ENCODE data around the gene MTR.

Gene MTR

GRCh38 chr1:236808005-236808404 lies 12.9 kb downstream of the MTR start:
- Histone ChIP-seq H3K27ac (ENCODE audit: low read depth, low read length) (no peak overlapping the region), H3K27me3 (ENCODE audit: insufficient read depth, low read length) (no peaks in the 10 kb centered on the region), H3K4me3 (ENCODE audit: low read length) (no peak overlapping the region), H3K4me1 (ENCODE audit: insufficient read depth, low read length) (no peaks in the 10 kb centered on the region), H3K9me3 (ENCODE audit: insufficient read depth, low read depth, low read length) (no peaks in the 10 kb centered on the region), H3K36me3 (ENCODE audit: insufficient read depth, low read length) (peaks cover 64% of the 10 kb centered on the region), H3K9ac (ENCODE audit: low read depth, low read length) (no peak overlapping the region)
- 96% methylated on average over 2 of the region's 2 CpGs for WGBS

DNA sequence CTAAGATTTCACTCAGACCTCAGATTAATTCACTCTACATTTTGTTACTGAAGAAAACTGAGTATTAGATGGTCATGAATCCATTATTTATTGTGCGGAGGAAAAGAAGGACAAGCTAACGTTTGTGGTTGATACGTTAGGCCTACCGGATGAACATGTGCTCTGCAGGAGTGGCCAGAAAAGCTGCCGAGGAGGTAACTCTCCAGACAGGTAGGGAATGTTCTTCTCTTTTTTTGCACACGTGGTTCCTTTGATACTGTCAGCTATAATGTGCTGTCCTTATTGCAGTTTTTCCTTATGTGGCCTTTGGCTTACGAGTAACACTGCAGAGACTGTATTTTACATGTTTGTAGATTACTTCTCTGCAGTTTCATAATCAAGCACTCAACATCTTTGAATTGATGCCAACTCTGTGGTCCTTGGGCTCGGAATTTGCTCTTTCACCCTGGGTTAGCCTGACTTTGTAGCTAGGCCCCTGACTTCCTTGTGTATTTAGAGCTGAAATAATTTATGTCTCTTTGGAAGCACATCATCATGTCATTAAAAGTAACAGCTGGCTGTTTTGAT lies 13.6 kb downstream of the MTR start:
- Histone ChIP-seq H3K9ac (ENCODE audit: low read depth, low read length) (no peak overlapping the region), H3K4me1 (ENCODE audit: insufficient read depth, low read length) (no peaks in the 10 kb centered on the region), H3K36me3 (ENCODE audit: insufficient read depth, low read length) (peaks cover 67% of the 10 kb centered on the region), H3K9me3 (ENCODE audit: insufficient read depth, low read depth, low read length) (no peaks in the 10 kb centered on the region), H3K27me3 (ENCODE audit: insufficient read depth, low read length) (no peaks in the 10 kb centered on the region), H3K27ac (ENCODE audit: low read depth, low read length) (no peak overlapping the region), H3K4me3 (ENCODE audit: low read length) (no peak overlapping the region)
- WGBS: 91% methylated on average over 8 of the region's 8 CpGs

GRCh38 chr1:236809148-236809547 lies 14.1 kb downstream of the MTR start:
- Histone ChIP-seq H3K4me1 (ENCODE audit: insufficient read depth, low read length) (no peaks in the 10 kb centered on the region), H3K36me3 (ENCODE audit: insufficient read depth, low read length) (peaks cover 67% of the 10 kb centered on the region)

DNA sequence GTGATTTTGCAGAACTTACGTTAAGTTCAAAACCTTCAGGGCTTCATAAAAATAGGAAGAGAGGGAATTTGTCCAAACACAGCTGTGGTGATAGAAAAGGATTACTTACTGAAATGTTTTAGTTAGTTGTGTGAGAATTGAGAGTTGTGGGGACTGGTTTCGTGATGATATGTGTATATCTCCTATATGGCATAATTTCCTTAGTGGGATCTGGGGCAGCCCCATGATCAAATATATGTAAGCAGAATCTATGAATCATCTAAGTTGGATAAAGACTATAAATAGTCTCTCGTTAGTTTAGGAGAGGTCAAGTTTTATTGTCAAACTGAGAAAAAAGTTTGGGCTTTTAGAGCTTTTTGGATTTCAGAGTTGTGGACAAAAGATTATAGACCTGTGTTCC lies 14.9 kb downstream of the MTR start:
- Histone ChIP-seq H3K4me3 (ENCODE audit: low read length) (no peak overlapping the region), H3K9ac (ENCODE audit: low read depth, low read length) (no peak overlapping the region), H3K4me1 (ENCODE audit: insufficient read depth, low read length) (no peaks in the 10 kb centered on the region), H3K36me3 (ENCODE audit: insufficient read depth, low read length) (peaks cover 66% of the 10 kb centered on the region), H3K27me3 (ENCODE audit: insufficient read depth, low read length) (no peaks in the 10 kb centered on the region), H3K27ac (ENCODE audit: low read depth, low read length) (no peak overlapping the region), H3K9me3 (ENCODE audit: insufficient read depth, low read depth, low read length) (no peaks in the 10 kb centered on the region)
- WGBS: 85% methylated on average over 3 of the region's 3 CpGs

More at GRCh38 chr1:236809148-236809547, 14.1 kb downstream of the MTR start:
- no peak overlapping the region for H3K27ac ChIP-seq (ENCODE audit: low read depth, low read length)
- no peaks in the 10 kb centered on the region for H3K9me3 ChIP-seq (ENCODE audit: insufficient read depth, low read depth, low read length)
- 88% methylated on average over 1 of the region's 1 CpG for WGBS
- no peak overlapping the region for H3K9ac ChIP-seq (ENCODE audit: low read depth, low read length)
- H3K4me3 ChIP-seq (ENCODE audit: low read length): no peak overlapping the region
- no peaks in the 10 kb centered on the region for H3K27me3 ChIP-seq (ENCODE audit: insufficient read depth, low read length)

DNA sequence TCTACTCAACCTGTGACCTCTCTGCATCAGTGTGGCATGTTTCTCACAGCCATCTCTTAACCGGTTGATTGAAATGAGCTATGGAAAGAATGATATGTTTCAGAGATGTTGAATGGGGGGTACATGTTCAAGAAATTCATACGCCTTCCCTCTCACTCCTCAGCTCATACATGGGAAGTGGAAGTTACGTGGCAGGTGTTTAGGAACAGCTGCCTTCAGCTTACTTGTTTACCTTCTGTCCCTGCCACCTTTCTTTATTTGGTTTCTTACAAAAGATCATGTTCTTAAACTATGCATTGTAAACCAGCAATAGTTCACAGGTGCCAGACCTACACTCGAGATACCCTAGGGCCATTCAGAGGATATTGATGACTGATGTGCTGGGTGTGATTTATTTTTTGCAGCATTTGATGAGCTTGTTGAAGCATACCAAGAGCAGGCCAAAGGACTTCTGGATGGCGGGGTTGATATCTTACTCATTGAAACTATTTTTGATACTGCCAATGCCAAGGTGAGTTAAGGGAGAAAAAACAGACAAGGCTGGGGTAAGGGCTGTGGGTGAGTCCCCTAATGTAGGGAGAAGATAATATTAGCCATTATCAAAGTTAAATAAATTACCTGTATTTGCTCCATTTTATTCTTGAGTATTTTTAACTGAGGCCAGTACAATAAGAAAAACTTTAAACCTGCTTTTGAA lies 17.4 kb downstream of the MTR start:
- Histone ChIP-seq H3K27me3 (ENCODE audit: insufficient read depth, low read length) (no peaks in the 10 kb centered on the region), H3K4me3 (ENCODE audit: low read length) (no peak overlapping the region), H3K27ac (ENCODE audit: low read depth, low read length) (no peak overlapping the region), H3K9ac (ENCODE audit: low read depth, low read length) (no peak overlapping the region), H3K4me1 (ENCODE audit: insufficient read depth, low read length) (no peaks in the 10 kb centered on the region), H3K9me3 (ENCODE audit: insufficient read depth, low read depth, low read length) (no peaks in the 10 kb centered on the region), H3K36me3 (ENCODE audit: insufficient read depth, low read length) (peaks cover 82% of the 10 kb centered on the region)
- WGBS: 97% methylated on average over 4 of the region's 5 CpGs

- Histone ChIP-seq H3K9ac (ENCODE audit: low read depth, low read length) (no peak overlapping the region), H3K9me3 (ENCODE audit: insufficient read depth, low read depth, low read length) (no peaks in the 10 kb centered on the region), H3K27ac (ENCODE audit: low read depth, low read length) (no peak overlapping the region), H3K36me3 (ENCODE audit: insufficient read depth, low read length) (peaks cover 72% of the 10 kb centered on the region), H3K4me1 (ENCODE audit: insufficient read depth, low read length) (no peaks in the 10 kb centered on the region), H3K4me3 (ENCODE audit: low read length) (no peak overlapping the region), H3K27me3 (ENCODE audit: insufficient read depth, low read length) (no peaks in the 10 kb centered on the region)
- 76% methylated on average over 2 of the region's 2 CpGs for WGBS
Observed at GRCh38 chr1:236815941-236816340, 20.8 kb downstream of the MTR start.

- Histone ChIP-seq H3K9ac (ENCODE audit: low read depth, low read length) (no peak overlapping the region), H3K27me3 (ENCODE audit: insufficient read depth, low read length) (no peaks in the 10 kb centered on the region), H3K36me3 (ENCODE audit: insufficient read depth, low read length) (peaks cover 52% of the 10 kb centered on the region), H3K4me1 (ENCODE audit: insufficient read depth, low read length) (no peaks in the 10 kb centered on the region), H3K27ac (ENCODE audit: low read depth, low read length) (no peak overlapping the region), H3K9me3 (ENCODE audit: insufficient read depth, low read depth, low read length) (no peaks in the 10 kb centered on the region), H3K4me3 (ENCODE audit: low read length) (no peak overlapping the region)
- WGBS: 95% methylated on average over 9 of the region's 9 CpGs
Observed at GRCh38 chr1:236819856-236820255, 24.8 kb downstream of the MTR start.

- Histone ChIP-seq H3K4me3 (ENCODE audit: low read length) (no peak overlapping the region), H3K9me3 (ENCODE audit: insufficient read depth, low read depth, low read length) (no peaks in the 10 kb centered on the region), H3K4me1 (ENCODE audit: insufficient read depth, low read length) (no peaks in the 10 kb centered on the region), H3K27ac (ENCODE audit: low read depth, low read length) (no peak overlapping the region), H3K36me3 (ENCODE audit: insufficient read depth, low read length) (peaks cover 54% of the 10 kb centered on the region), H3K27me3 (ENCODE audit: insufficient read depth, low read length) (no peaks in the 10 kb centered on the region), H3K9ac (ENCODE audit: low read depth, low read length) (no peak overlapping the region)
- WGBS: 69% methylated on average over 6 of the region's 6 CpGs
Observed at GRCh38 chr1:236821091-236821627, 26.1 kb downstream of the MTR start.

DNA sequence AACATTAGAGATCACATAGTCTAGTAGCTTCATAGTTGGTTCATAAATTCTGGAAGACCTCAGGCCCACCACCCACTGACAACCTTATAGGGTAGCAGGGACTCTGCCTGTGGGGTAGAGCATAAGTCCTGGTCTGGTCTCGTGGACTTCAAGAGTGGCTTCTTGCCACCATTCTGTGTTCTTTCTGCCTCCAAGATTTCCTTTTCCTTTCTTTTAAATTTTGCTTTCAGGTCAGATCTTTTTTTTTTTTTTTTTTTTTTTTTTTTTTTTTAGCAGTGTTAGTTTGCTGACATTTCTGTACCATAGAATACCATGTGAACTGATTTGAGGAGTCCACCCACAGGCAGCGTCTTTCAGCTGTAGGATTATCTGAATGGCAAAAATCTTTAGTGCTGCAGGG lies 28.5 kb downstream of the MTR start:
- no peaks in the 10 kb centered on the region for H3K9me3 ChIP-seq (ENCODE audit: insufficient read depth, low read depth, low read length)
- no peak overlapping the region for H3K4me3 ChIP-seq (ENCODE audit: low read length)
- H3K27me3 ChIP-seq (ENCODE audit: insufficient read depth, low read length): no peaks in the 10 kb centered on the region
- no peak overlapping the region for H3K9ac ChIP-seq (ENCODE audit: low read depth, low read length)
- H3K4me1 ChIP-seq (ENCODE audit: insufficient read depth, low read length): no peaks in the 10 kb centered on the region
- WGBS: 94% methylated on average over 2 of the region's 2 CpGs
- peaks cover 54% of the 10 kb centered on the region for H3K36me3 ChIP-seq (ENCODE audit: insufficient read depth, low read length)
- H3K27ac ChIP-seq (ENCODE audit: low read depth, low read length): no peak overlapping the region

DNA sequence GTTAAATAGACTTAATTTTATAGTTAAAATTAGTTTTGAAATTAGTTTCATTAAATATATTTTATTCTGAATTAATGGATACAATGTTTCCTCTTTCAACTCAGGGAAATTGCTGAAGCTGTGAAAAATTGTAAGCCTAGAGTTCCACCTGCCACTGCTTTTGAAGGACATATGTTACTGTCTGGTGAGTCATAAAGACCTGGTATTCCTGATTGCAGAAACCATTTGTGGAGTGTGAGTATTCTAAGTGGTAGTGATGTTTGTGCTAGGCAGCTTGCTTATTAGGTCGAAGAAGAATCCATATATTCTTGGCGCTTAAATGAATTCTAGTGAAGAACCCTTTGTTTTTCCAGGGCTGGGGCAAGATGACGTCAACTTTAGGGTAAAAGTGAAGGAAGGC lies 34.0 kb downstream of the MTR start:
- WGBS: 95% methylated on average over 3 of the region's 3 CpGs
- Histone ChIP-seq H3K9me3 (ENCODE audit: insufficient read depth, low read depth, low read length) (no peaks in the 10 kb centered on the region), H3K9ac (ENCODE audit: low read depth, low read length) (no peak overlapping the region), H3K4me3 (ENCODE audit: low read length) (no peak overlapping the region), H3K36me3 (ENCODE audit: insufficient read depth, low read length) (peaks cover 88% of the 10 kb centered on the region), H3K4me1 (ENCODE audit: insufficient read depth, low read length) (no peaks in the 10 kb centered on the region), H3K27me3 (ENCODE audit: insufficient read depth, low read length) (no peaks in the 10 kb centered on the region), H3K27ac (ENCODE audit: low read depth, low read length) (no peak overlapping the region)

DNA sequence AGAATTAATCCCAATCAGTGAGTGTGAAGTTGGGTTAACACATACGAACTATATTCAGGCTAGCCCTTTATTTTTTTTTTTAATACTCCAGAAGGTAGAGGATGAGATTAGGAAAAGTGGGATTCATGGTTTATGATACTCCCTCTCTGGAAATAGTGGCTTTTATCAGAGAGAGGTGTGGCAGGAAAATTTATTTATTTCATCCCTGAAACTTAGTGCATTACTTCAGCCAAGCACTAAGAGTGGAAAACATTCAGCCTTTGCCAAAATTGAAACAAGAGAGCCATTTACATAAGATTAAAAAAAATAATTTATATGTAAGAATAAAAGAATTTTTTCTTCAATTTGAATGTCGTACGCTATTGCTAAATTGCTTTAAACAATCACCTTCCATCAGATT lies 35.0 kb downstream of the MTR start:
- no CpG with 5 or more reads among the region's 3 CpGs for WGBS
- peaks cover 85% of the 10 kb centered on the region for H3K36me3 ChIP-seq (ENCODE audit: insufficient read depth, low read length)
- no peaks in the 10 kb centered on the region for H3K27me3 ChIP-seq (ENCODE audit: insufficient read depth, low read length)
- H3K9me3 ChIP-seq (ENCODE audit: insufficient read depth, low read depth, low read length): no peaks in the 10 kb centered on the region
- no peak overlapping the region for H3K9ac ChIP-seq (ENCODE audit: low read depth, low read length)
- no peaks in the 10 kb centered on the region for H3K4me1 ChIP-seq (ENCODE audit: insufficient read depth, low read length)
- H3K4me3 ChIP-seq (ENCODE audit: low read length): no peak overlapping the region
- no peak overlapping the region for H3K27ac ChIP-seq (ENCODE audit: low read depth, low read length)

All from HUES64 (cell line).